ENCODE results near the gene RANBP3. TPM values are rescaled to one million over a fixed set of nuclear protein-coding genes. Genes with fewer than 3 reads are reported as not detected.

Gene RANBP3
- total and polyA plus RNA-seq, 2 of the 8 experiments (the other 6 are each of a cell fraction or from before 2014, with no cell fraction given), result 95.4 to 122 TPM

GRCh38 chr19:5941673-5942072 is 36.3 kb downstream of the RANBP3 start (continued):
- TF ChIP-seq CHD7 (IDR thresholded peaks at IDR 0.05; ENCODE audit: insufficient replicate concordance, low read length), result no peak
- TF ChIP-seq PHF8 (conservative IDR thresholded peaks at IDR 0.05; ENCODE audit: low read depth, low read length), result no peak
- TF ChIP-seq SRF (IDR thresholded peaks at IDR 0.05; ENCODE audit: low read depth, low read length), result no peak
- no peak for TF ChIP-seq RAD21 (IDR thresholded peaks at IDR 0.05 in 1 of 2, conservative IDR thresholded peaks at IDR 0.05 in 1 of 2; ENCODE audit: low read depth in 2 of 2, low read length in 2 of 2)
- TF ChIP-seq KDM1A (IDR thresholded peaks at IDR 0.05; ENCODE audit: borderline replicate concordance, low read length), result no peak
- no peak for TF ChIP-seq SUZ12 (IDR thresholded peaks at IDR 0.05; ENCODE audit: low read length)
- TF ChIP-seq BCL11A (IDR thresholded peaks at IDR 0.05; ENCODE audit: low read depth in 2 of 2, low read length in 2 of 2), result no peak
- TF ChIP-seq CHD1 (IDR thresholded peaks at IDR 0.05; ENCODE audit: low read depth, low read length), result no peak
- no peak for TF ChIP-seq CBX8 (IDR thresholded peaks at IDR 0.05; ENCODE audit: borderline replicate concordance, low read depth, low read length)
- TF ChIP-seq SIRT6 (IDR thresholded peaks at IDR 0.05; ENCODE audit: low read length), result no peak

Data from H1 (cell line).